ENCODE measurements around the gene ENDOU. TPM values are rescaled to one million over a fixed set of nuclear protein-coding genes. Genes with fewer than 3 reads are reported as not detected.
"Not testable (repeated sequence)": the region's sequence is repeated elsewhere in the genome, so short reads cannot be mapped to it uniquely, and the experiment has no call there.

Gene ENDOU
- polyA plus RNA-seq, 3 donors = 0.14 to 2.0 (median 0.54) TPM

GRCh38 chr12:47709671-47710070 lies 15.6 kb downstream of the ENDOU start:
- H3K27ac ChIP-seq (ENCODE audit: low read depth, low read length) = no peak overlapping the region
- 64 to 92% (median 67%) methylated on average over 2 of the region's 2 CpGs for WGBS, 3 donors

- 84 to 90% (median 87%) methylated on average over 4 of the region's 4 CpGs for WGBS, 3 donors
These were observed 16.1 kb downstream of the ENDOU start for GRCh38 chr12:47709237-47709636.

GRCh38 chr12:47707905-47708543 lies 17.3 kb downstream of the ENDOU start:
- H3K27ac ChIP-seq (ENCODE audit: low read depth, low read length) = no peak overlapping the region
- WGBS, 3 donors = 42 to 63% (median 53%) methylated on average over 5 of the region's 5 CpGs

More at GRCh38 chr12:47709237-47709636, 16.1 kb downstream of the ENDOU start:
- no peak overlapping the region for H3K27ac ChIP-seq (ENCODE audit: low read depth, low read length)

GRCh38 chr12:47707355-47707754 lies 17.9 kb downstream of the ENDOU start:
- no peak overlapping the region for H3K27ac ChIP-seq (ENCODE audit: low read depth, low read length)

- WGBS, 3 donors = 0% methylated on average over 40 to 66 of the region's 66 CpGs
- no peak within 1 kb of the TSS for H3K27ac ChIP-seq (ENCODE audit: low read depth, low read length)
These were observed 19.5 kb downstream of the ENDOU start, which contains the start of gene RPAP3 for GRCh38 chr12:47705566-47706425. RPAP3 (minus strand) TSS chr12:47706030; CDS start chr12:47702840, 3,190 bp downstream.

- WGBS, 3 donors = 1 to 2% (median 1%) methylated on average over 9 of the region's 9 CpGs
These were observed 20.1 kb downstream of the ENDOU start for GRCh38 chr12:47705229-47705565.

GRCh38 chr12:47704719-47705118 lies 20.6 kb downstream of the ENDOU start:
- H3K27ac ChIP-seq (ENCODE audit: low read depth, low read length) = no peak overlapping the region
- 88 to 93% (median 93%) methylated on average over 9 of the region's 9 CpGs for whole genome bisulfite sequencing, 3 donors

More at GRCh38 chr12:47705229-47705565, 20.1 kb downstream of the ENDOU start:
- no peak overlapping the region for H3K27ac ChIP-seq (ENCODE audit: low read depth, low read length)

- H3K27ac ChIP-seq (ENCODE audit: low read depth, low read length) = no peak overlapping the region
- WGBS, 3 donors = 90 to 96% (median 94%) methylated on average over 2 of the region's 2 CpGs
These were observed 25.0 kb downstream of the ENDOU start for GRCh38 chr12:47700263-47700662.

- H3K27ac ChIP-seq (ENCODE audit: low read depth, low read length) = no peak overlapping the region
- 93 to 95% (median 94%) methylated on average over 7 of the region's 7 CpGs for WGBS, 3 donors
These were observed 26.7 kb downstream of the ENDOU start for GRCh38 chr12:47698631-47699030.

GRCh38 chr12:47698055-47698454 lies 27.2 kb downstream of the ENDOU start:
- H3K27ac ChIP-seq (ENCODE audit: low read depth, low read length) = no peak overlapping the region
- WGBS, 3 donors = 61 to 75% (median 62%) methylated on average over 4 of the region's 4 CpGs

GRCh38 chr12:47689215-47689614 lies 36.1 kb downstream of the ENDOU start:
- WGBS, 3 donors = 91 to 93% (median 92%) methylated on average over 2 of the region's 2 CpGs
- no peak overlapping the region for H3K27ac ChIP-seq (ENCODE audit: low read depth, low read length)

GRCh38 chr12:47687636-47688035 lies 37.7 kb downstream of the ENDOU start:
- no peak overlapping the region for H3K27ac ChIP-seq (ENCODE audit: low read depth, low read length)
- WGBS, 3 donors = 66 to 94% (median 93%) methylated on average over 3 of the region's 3 CpGs

- no peak overlapping the region for H3K27ac ChIP-seq (ENCODE audit: low read depth, low read length)
- 75 to 77% (median 76%) methylated on average over 4 of the region's 4 CpGs for WGBS, 3 donors
These were observed 38.5 kb downstream of the ENDOU start for GRCh38 chr12:47686645-47687240.

GRCh38 chr12:47679785-47680184 lies 45.5 kb downstream of the ENDOU start:
- WGBS, 3 donors = 70 to 99% (median 99%) methylated on average over 2 of the region's 2 CpGs
- no peak overlapping the region for H3K27ac ChIP-seq (ENCODE audit: low read depth, low read length)

GRCh38 chr12:47672068-47672467 lies 53.2 kb downstream of the ENDOU start:
- 95 to 98% (median 97%) methylated on average over 2 of the region's 2 CpGs for WGBS, 3 donors
- no peak overlapping the region for H3K27ac ChIP-seq (ENCODE audit: low read depth, low read length)

- 90 to 95% (median 94%) methylated on average over 6 of the region's 6 CpGs for WGBS, 3 donors
- not testable (repeated sequence) for H3K27ac ChIP-seq (ENCODE audit: low read depth, low read length)
These were observed 57.4 kb downstream of the ENDOU start for GRCh38 chr12:47667935-47668334.

Data from adipose tissue (tissue), 3 donors.